Muscle of back (tissue), 11 donors: ENCODE measurements around the gene DOCK10. TPM values are rescaled to one million over a fixed set of nuclear protein-coding genes. Genes with fewer than 3 reads are reported as not detected.

ENCODE experiments used
- DNase-seq, 3 donors: peaks; one replicate each; pipeline versions ENCODE4 v3.0.0 to v3.0.0-alpha.2; 2013
- polyA plus RNA-seq, 10 donors: library from polyadenylated mRNA; unstranded; fragments of 120-200 nt; gene quantifications; one replicate each; pipeline ENCODE4 v1.2.1, GENCODE V29; 2013; ENCODE audit not compliant: insufficient read length in 10 of 10

Gene DOCK10
- polyA plus RNA-seq, 10 donors = 13.7 to 22.8 (median 19.6) TPM

DNA sequence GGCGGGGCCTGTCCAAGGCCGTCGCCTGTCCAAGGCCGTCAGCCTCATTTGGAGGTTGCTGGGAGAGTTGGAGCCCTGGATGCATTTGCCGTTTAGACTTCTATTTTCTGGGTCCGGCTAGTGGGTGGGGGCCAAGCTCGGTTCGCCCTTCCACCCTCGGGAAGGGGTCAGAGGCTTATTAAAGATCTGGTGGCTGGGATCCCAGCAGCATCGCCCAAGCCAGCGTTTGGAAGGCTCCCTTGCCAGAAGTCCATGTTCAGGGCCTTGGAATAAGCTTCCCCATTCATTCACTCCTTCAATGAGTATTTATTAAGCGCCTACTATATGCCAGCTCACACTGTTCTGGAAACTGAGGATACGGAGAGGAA lies 516 bp upstream of the DOCK10 start:
- no peak for DNase-seq

DNA sequence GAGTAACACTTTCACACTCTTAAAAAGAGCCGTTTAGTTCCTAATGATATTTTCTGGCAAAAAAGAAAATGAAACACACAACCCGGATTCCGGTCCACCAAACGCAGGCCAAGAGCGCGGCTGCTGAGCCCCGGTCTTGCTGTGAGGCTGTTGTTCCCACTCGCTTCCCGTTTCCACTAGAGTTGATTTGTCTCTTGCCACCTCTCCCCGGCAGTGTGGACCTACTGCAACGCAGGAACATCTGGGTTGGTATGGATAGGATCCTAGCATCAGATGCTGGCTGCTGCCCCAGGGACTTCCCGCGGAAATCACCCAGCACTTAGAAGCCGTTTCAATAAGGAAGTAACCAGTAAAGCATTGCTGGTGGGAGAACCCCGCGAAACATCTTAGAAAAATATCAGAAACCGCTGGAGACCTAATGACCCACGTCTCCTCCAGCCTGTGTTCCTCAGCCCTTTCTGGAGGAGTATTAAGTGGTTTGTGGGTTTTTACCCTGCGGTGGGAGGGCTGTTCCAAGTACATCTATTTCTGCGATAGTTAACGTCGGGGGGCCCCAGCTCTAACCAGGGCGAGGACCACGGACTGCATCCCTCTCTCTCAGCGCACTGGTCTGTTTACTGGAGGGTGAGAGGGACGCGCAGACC lies 939 bp downstream of the DOCK10 start:
- DNase-seq = peak; percentile 32 to 79 (median 61)

DNA sequence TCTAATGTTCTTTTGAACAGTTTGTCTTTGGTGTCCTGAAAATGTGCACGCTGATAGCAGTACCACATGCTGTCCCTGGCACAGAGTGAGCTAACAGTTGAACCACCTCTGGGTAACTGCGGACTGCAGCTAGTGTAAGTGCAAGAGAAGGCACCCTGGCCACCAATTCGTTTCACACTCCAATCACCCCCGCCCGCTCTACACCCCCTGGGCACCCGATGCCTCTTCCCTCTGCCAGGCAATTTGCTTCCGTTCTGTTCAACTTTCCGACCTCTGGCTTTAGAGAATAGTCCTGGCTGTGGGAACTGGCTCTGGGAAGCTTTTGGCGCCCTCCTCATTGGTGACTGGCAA lies 1.4 kb downstream of the DOCK10 start:
- DNase-seq = no peak

DNA sequence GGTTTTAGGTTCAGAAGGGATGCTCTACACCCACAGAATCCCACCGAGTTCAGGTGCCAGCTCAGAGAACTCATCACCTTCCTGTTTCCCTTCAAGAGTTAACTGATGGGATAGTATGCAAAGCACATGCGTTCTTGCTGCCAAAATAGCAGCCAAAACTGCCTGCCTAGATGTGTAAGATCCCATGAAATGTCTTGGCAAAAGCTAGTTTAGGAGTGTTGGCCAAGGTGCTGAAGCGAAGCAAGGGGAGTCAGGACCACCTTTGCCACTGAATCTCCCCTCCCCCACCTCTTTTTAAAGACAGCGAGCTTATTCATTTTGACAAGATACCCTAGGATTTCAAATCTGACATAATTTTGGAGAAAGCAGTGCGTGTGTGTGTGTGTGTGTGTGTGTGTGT lies 2.1 kb downstream of the DOCK10 start:
- DNase-seq = peak in 2 of 3 donors; percentile 13 to 24

DNA sequence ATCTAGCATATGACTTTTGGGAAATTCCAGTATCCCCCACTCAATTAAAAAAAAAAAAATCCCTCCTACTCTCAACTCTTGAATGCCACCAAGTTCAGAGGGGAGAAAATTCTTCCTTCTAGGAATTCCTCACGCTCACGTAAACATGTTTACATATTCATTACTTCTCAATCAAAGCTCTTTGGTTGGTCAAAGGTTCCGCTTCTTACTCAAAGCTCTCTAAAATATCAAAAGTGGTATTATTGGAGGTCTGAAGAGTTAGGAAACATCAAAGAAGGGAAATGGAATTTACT lies 4.1 kb downstream of the DOCK10 start:
- no peak for DNase-seq

DNA sequence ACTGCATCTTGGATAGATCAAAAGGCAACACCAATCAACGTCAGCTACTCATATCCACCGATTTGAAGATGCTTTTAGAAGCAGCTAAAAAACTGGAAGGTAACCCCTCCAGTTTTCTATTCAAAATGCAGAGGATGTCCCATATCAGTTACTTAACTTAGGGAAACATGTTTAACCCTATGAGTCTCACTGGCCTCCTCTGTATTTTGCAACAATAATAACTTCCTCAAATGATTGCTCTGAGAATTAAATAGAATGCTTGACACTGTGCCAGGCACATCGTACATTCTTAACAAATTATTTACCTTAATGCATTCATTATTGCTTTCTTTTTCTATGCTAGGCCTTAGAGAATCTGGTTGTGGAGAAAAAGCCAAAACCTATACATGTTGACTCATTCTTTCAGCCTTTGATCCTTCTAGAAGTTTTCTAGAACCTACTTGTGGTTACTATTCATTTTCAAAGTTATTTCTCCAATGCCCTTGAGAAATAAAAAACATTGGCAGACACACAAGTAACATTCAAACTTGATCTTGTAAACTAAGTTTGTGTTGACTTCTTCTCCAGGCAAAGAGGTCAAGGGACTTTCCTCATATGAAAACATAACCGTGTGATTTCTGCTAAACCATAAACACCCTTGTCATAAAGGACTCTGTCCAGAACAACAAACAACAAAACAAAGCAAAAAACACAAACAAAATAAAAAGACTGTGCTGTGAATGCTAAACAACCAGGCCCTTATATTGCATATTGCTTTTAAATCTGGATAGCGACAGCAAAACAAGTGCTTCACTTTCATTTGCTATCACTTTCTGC lies 4.6 kb downstream of the DOCK10 start:
- DNase-seq = no peak

DNA sequence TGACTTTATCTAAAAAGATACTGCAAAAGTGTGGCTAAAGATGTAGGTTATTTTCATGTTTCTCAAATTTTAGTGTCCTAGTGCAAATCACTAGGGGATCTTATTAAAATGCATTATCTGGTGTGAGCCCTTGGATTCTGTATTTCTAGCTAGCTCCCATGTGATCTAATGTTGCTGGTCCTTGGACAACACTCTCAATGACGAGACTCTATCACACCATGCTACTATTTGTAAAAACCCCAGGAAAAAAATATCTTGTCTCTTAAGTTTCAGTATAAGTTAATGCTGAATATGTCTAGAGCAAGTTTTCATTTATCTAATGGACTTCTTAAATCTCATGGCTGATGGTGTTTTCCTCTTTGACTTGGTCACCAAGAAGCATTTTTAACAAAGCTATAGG lies 5.8 kb downstream of the DOCK10 start:
- DNase-seq = no peak

DNA sequence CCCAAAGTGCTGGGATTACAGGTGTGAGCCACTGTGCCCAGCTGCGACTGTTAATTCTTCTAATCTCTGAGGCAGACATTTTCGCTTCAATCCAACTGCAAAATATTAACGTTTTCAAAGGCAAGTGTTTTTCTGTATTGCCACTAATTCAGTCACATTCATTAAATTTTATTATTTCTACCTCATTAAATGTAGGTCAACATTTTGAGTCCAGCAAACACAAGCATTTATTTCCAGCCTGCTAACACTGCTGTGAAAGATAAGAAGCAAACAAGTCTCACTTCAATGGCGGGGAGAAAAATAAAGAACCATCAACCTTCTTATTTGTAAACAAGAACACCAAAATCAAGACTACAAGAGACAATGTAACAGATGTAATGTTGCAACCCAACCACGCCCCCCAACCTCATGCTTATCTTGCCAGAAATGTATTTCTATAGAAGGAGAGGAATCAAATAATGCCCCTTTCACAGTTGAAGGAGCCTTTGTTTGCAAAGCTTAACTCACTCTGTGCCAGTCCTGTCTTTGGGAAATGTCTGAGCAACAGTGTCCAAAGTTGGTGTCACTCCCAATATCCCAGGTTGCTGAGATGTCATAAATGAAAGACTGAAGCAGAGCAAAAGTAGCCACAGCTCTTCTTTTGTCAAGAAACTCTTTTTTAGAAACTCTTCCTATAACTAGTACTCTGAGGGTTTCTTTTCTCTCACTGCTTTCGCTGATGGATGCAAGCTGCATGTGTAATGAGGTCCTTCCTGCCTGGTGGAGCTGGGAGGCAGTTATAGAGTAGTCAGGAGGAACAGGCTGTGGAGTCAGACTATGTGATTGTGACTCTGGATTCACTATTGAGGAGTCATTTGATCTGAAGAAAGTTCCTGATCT lies 8.6 kb downstream of the DOCK10 start:
- no peak for DNase-seq

DNA sequence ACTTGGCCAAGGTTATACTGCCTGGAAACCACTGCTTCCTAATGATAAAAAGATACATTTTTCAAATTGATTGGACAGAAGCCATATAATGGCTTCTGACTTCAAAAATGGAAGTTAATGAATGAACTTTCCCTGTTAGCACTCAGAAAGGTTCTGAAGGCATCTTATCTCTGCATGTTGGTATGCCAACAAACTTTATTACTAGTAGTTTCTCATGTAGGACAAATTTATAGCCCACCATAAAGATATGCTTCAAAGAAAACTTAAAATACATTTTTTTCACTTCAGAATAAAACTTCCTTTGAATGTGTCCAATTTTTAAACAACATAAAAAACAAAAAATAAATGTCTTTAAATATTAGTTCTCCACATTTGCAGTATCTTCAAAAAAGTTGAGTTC lies 10.0 kb downstream of the DOCK10 start:
- DNase-seq = no peak

DNA sequence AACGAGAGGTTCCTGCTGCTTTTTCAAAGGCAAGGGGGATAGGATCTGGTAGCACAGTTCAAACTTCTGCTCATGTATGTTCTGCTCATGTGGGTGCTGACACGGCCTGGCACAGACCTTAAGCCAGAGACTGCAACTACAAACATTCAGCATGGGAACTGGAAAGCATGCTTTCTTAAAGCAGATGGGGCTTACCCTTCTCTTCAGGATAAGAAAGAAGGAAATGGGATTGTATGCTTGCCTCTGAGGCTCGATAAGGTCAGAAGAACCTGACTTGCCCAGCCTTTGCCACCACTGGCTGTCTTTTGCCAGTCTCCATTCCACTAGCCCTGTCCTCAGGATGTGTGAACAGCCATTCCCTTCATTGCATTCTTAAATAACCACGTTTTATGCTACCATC lies 10.7 kb downstream of the DOCK10 start:
- DNase-seq = no peak

DNA sequence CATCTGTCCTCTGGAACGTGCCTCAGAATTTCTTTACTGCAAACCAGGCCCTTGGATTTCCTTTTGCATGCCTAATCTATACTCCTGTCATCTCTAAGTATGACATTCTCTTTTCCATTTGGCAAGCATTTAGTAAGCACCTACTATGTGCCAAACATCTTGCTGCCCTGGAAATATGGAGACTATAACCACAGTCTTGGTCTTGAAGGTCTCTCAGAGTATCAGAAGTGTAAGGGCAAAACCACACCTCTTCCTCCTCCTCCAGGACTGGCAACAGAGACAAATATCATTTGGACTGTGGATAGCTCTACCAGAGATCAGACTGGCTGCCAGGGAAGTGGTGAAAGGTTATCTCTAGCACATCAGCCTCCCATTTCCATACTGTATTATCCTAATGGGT lies 11.4 kb downstream of the DOCK10 start:
- DNase-seq = no peak

DNA sequence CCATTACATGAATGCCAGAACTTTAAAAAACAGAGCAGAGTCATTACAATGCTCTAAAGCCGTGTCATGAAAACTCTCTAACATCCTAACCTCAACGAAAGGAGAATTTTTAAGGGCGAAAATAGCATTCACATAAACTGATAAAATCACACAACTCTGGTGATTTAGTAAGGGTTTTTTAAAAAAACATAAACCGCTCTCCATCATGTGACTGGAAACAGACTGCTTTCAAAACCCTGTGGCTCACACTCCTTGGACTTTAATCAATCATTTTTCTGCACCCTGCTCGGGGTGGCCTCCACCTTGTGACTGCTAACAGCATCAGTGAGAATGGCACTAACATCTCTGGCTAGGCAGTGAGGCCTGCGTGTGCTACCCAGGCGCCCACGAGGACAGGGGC lies 12.1 kb downstream of the DOCK10 start:
- no peak for DNase-seq

DNA sequence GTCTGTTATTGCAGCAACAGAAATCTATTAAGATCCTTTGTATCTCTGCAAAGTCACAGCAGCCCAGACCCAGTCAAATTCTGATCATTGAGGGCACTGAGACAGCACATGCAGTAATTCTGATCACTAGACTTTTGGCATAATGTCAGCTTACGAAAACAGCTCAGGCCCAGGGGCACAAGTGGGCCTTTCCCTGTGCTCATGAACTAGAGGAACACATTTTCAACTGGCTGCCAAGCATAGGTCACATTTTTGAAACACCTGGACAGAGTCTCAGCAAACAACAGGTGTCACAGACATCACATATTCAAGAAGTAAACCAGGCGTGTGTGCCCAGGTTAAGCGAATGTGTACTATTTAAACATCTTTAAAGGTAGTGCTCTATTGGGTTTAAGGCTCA lies 13.7 kb downstream of the DOCK10 start:
- DNase-seq = no peak

DNA sequence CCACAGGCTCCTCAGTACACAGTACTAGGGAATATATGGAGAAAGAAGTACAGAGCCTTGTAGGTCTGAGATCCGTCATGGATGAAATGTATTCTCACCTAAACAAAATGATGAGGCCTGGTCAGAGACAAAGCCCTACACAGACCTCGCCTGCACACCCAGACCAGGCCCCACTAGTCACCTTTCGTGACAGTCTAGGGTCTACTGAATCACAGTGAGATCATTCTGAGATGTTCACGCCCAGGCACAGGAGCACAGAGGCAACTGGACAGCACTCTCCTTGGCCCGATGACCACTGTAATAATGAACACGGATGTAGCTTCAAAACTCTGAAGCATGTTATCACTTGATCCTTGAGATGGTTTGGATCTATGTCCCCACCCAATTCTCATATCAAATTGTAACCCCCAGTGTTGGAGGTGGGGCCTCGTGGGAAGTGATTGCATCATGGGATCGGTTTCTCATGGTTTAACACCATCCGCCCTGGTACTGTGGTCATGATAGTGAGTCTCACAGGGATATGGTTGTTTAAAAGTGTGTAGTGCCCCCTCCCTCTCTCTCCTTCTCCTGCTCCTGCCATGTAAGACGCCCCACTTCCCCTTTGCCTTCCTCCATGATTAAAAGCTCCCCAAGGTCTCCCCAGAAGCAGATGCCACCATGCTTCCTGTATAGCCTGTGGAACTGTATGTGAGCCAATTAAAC lies 15.1 kb downstream of the DOCK10 start:
- no peak for DNase-seq

DNA sequence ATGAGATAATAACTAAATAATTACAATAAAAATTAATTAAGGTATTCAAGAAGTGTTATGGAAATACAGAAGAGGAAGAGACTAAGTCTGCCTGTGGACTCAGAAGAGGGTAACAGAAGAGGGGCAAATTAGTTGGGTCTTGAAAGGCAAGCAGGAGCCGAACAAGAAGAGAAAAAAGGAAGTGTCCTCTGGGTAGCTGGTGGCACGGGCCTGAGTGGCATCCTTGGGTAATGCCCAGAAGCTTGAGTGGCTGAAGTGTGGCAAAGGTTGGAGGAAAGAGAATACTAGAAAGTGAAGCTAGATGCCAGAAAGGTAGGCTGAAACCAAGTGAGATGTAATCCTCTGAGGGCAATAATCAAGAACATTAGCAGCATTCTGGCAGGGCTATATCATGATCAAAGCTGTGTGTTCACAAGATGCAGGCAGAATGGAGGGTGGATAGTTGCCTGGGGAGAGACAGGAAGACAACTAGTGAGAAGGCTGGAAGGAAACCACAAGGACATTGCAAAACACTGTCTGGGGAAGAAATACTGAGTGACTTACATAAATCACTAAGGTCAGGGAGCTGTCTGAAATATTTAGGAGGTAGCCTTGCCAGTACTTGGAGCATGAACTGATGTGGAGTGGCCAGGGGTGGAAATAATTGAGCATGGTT lies 16.2 kb downstream of the DOCK10 start:
- peak in 1 of 3 donors; percentile 71 for DNase-seq

DNA sequence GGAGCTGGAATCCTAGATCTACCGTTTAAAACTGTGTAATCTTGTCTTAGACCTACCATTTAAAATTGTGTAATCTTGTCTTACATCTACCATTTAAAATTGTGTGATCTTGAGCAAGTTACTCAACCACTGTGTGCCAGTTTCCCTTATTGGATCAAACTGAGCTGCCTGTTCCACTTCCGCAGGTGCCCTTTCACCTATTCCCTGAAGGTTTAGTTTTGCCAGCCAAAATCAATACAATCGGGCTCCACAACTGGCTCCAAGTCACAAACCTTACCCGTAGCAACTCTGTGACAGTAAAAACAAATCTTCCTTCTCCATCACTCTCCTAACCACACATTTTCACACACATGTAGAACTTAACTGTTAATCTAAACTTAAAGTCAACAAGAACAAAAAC lies 20.1 kb downstream of the DOCK10 start:
- DNase-seq = no peak

DNA sequence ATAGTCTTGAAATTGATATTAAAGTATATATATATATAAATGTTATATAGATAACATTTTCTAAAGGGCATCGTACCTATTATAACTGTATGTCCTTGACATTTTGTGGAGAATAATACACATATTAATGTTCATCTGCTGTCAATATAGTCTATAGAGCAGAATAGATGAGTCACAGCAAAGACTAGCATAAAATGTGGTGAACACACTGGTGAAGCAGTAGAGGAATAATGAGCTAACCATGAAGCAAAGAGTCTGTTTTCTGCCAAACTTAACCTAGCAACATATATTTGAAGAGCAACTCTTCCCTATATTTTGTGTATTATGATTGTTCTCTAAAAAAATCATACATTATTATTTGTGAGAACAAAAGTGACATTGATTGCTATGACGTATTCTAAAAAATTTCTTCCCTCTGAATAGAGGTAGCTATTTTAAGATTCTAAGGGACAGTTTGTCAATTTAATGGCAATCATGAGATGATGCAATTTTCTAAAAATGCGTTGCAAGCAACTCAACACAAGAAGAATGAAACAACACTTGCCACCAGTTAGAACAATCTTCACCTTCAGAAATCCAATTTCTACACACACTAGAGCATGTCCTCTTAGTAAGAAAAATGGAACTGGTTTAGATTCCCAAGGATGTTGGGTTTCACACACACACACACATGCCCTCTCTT lies 22.0 kb downstream of the DOCK10 start:
- DNase-seq = no peak

DNA sequence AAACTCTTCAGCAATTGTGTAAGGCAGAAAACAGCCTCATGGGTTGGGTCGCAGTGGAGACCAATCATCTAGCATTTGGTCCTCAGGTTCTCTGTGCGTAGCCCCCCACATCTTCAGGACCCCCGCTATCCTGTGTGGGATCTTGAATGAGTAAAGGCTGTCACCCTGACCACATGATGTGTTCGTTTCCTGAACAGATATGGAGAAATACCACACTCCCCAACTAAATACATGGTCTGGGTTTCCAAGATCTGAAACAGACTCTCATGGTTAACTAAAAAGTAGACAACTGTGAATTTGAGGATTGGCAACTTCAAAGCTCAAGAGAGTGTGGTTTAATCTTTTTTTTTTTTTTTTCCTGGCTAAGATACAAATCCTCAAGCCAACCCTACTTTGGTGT lies 23.2 kb downstream of the DOCK10 start:
- no peak for DNase-seq

DNA sequence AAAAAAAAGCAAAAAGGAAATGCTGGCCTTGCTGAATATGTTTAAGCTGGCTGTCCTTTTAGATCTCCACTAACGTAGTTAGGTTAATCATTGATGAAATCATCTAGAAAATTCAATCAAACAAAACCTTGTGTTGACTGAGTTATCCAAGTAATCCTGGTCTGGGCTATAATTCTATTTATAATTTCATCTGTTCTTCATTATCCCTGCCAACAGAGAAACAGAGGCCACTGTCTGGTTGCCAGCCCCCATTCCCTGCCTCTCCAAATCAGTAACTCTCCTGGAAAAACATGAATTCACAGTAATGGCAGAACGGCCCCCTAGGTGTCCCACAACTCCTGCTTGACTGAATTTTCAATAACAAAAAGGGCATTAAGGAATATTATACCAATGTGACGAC lies 24.6 kb downstream of the DOCK10 start:
- DNase-seq = no peak

DNA sequence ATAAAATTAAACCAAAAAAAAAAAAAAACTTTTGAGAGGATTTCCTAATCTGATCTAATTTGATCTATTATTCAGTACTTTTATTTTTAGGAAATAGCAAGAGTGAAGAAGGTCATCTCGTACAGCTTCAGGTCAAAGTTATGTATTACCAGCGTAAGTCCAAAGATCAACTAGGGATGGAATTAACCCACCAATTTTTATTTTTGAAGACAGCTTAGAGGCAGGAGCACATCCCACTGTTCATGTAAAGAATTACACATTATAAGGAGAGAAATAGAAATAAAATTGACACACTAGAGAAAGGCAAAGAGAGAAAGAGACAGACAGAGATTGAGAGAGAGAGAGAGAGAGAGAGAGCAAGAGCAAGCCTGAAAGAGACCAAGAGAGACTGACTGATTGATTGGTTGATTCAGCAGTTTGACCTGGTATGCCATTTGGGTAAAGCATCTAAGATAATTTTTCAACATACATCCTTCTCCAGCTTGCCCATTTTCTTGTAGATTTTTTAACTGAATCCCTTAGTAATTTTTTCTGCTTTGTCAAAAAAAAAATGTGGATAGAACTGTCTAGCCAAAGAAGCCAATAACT lies 25.1 kb downstream of the DOCK10 start:
- no peak for DNase-seq
